Upper lobe of left lung (tissue), 6 donors: ENCODE measurements around the gene PSIP1. TPM values are rescaled to one million over a fixed set of nuclear protein-coding genes. Genes with fewer than 3 reads are reported as not detected.

Source experiments
- ATAC-seq, 2 donors: fragments of 200-7000 bp; cut with Tn5 transposase; one replicate each; pipeline ENCODE4 v1.9.1; 2022; ENCODE audit warnings: mild to moderate bottlenecking in 2 of 2, moderate library complexity in 2 of 2; ENCODE audit not compliant: low FRiP score in 2 of 2
- DNase-seq, 2 donors: peaks; one replicate each; pipeline ENCODE4 v3.0.0-alpha.2; 2019 to 2020
- H3K27ac ChIP-seq, 4 donors: fragments of 200-600 bp; sonication (generic); one replicate each; pipeline ENCODE4 v1.5.1; 2016 to 2019
- H3K27me3 ChIP-seq, 4 donors: fragments of 200-600 bp; sonication (generic); one replicate each; pipeline ENCODE4 v1.5.1; 2017 to 2019
- H3K36me3 ChIP-seq, 4 donors: fragments of 200-600 bp; sonication (generic); one replicate each; pipeline ENCODE4 v1.5.1; 2016 to 2019
- H3K4me1 ChIP-seq, 4 donors: fragments of 200-600 bp; sonication (generic); one replicate each; pipeline ENCODE4 v1.5.1; 2018 to 2019
- H3K4me3 ChIP-seq, 4 donors: fragments of 200-600 bp; sonication (generic); one replicate each; pipeline ENCODE4 v1.5.1; 2017 to 2019; ENCODE audit warnings: mild to moderate bottlenecking in 2 of 4, moderate library complexity in 1 of 4
- H3K9me3 ChIP-seq, 4 donors: fragments of 200-600 bp; sonication (generic); one replicate each; pipeline ENCODE4 v1.5.1; 2018 to 2019
- CTCF ChIP-seq, 6 experiments: fragments of 450-650 bp in 4 of 6; fragments of 200-600 bp in 2 of 6; sonication (generic) in 2 of 6; IDR thresholded peaks; one replicate each; pipeline ENCODE4 v1.5.1; 2016 to 2019; ENCODE audit warnings: antibody characterized with exemption in 6 of 6
- EP300 ChIP-seq, 4 donors: sonication (generic); formaldehyde crosslinking; IDR thresholded peaks; one replicate each; pipeline ENCODE4 v1.5.1; 2017; ENCODE audit warnings: antibody characterized with exemption in 4 of 4, control low read depth in 2 of 4
- POLR2A ChIP-seq, 4 donors: fragments of 450-650 bp; IDR thresholded peaks; one replicate each; pipeline ENCODE4 v1.5.1; 2016 to 2017; ENCODE audit warnings: antibody characterized with exemption in 4 of 4, mild to moderate bottlenecking in 2 of 4
- POLR2AphosphoS5 ChIP-seq, 2 donors: sonication (generic); formaldehyde crosslinking; IDR thresholded peaks; one replicate each; pipeline ENCODE4 v1.5.1; 2017; ENCODE audit warnings: antibody characterized with exemption in 2 of 2
- WGBS, 2 donors: methylation state at CpG; one replicate each; pipeline ENCODE4 v1.1.5; 2017 to 2018; 5-methylcytosine and 5-hydroxymethylcytosine counted together
- total RNA-seq, 6 donors: library from RNA; depleted of rRNA in 4 of 6; stranded (reverse); fragments of >200 nt in 4 of 6; gene quantifications; one replicate each; pipeline versions ENCODE4 v1.1.0 to v1.2.1, GENCODE V29; 2016 to 2021
- donor health status: DM: no; HTN: no; CAD: no; lungs with moderate emphysema.
- donor health status: DM: no; HTN: yes; CAD: no; lungs with severe emphysema.

Gene PSIP1
- total RNA-seq, 6 donors from 2014 or later: 22.5 to 57.9 (median 27.8) TPM

DNA sequence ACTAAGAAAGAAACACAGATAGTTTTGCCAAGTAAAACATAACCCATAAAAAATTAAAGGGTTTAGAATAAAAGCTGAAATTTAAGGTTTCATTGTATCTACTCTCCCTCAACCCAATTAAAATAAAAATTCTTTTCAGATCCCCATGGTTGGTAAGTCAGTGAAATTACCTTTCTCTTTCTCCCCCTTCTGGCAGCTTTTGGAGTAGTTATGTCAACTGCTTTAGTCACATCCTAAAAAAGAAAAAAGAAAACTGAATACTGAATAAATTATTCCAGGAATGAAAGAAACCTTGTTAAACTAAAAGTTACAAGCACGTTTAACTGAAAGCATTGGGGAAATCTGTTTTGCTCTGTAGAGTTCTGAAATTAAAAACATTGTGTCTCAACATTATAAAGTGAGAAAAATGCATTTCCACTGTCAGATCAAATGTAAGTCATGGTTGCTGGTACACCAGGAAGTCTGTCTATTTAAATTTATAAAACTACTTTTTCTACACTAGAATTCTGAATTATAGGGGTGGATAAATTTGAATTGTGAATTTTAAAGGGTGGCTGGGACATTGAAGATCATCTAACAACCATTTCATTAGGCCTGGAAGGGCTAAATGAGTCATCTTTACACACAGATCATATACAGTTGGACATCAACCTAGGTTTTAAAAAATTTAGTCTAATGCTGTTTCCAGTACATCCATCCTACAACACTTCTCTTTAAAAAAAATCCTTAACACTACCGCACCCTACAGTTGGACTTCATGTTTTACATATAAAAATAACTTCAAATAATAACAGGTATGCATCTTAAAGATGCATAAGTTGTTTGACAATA, 24.7 kb downstream of the PSIP1 start:
- Histone ChIP-seq H3K36me3 (peaks cover 0 to 50% (median 6%) of the 10 kb centered on the region in 4 donors), H3K9me3 (no peaks in the 10 kb centered on the region), H3K27ac (no peak overlapping the region), H3K4me3 (no peak overlapping the region), H3K4me1 (no peaks in the 10 kb centered on the region), H3K27me3 (no peaks in the 10 kb centered on the region)
- 64 to 65% methylated on average over 2 of the region's 2 CpGs for WGBS, 2 donors
- no peak for TF ChIP-seq POLR2AphosphoS5 (IDR thresholded peaks at IDR 0.05)
- TF ChIP-seq CTCF (IDR thresholded peaks at IDR 0.05): peak in 4 of 6 experiments; percentile 10 to 37 (median 18)
- no peak for DNase-seq
- ATAC-seq: no peak

DNA sequence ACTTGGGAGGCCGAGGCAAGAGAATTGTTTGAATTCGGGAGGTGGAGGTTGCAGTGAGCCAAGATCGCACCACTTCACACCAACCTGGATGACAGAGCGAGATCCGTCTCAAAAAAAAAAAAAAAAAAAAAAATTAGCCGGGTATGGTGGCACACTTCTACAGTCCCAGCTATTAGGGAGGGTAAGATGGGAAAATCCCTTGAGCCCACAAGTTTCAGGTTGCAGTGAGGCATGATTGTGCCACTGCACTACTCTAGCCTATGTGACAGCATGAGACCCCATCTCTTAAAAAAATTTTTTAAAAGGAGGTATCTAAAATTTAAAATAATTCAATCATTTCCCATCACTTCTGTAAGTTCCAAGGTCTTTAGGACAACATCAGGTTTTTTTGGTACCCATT, 26.0 kb downstream of the PSIP1 start:
- no peak overlapping the region for H3K4me3 ChIP-seq
- H3K27ac ChIP-seq: no peak overlapping the region
- ATAC-seq: no peak
- peaks cover 0 to 48% (median 6%) of the 10 kb centered on the region in 4 donors for H3K36me3 ChIP-seq
- no peaks in the 10 kb centered on the region for H3K9me3 ChIP-seq
- DNase-seq: no peak
- TF ChIP-seq POLR2A (IDR thresholded peaks at IDR 0.05) (no peak), EP300 (IDR thresholded peaks at IDR 0.05) (no peak), CTCF (IDR thresholded peaks at IDR 0.05) (no peak), POLR2AphosphoS5 (IDR thresholded peaks at IDR 0.05) (no peak)
- WGBS, 2 donors: 87 to 92% methylated on average over 6 of the region's 6 CpGs
- H3K4me1 ChIP-seq: no peaks in the 10 kb centered on the region
- no peaks in the 10 kb centered on the region for H3K27me3 ChIP-seq

GRCh38 chr9:15482146-15482545, 28.6 kb downstream of the PSIP1 start:
- ATAC-seq (no peak), DNase-seq (no peak)
- Histone ChIP-seq H3K9me3 (no peaks in the 10 kb centered on the region), H3K4me3 (no peak overlapping the region), H3K27me3 (no peaks in the 10 kb centered on the region), H3K27ac (no peak overlapping the region), H3K4me1 (no peaks in the 10 kb centered on the region), H3K36me3 (peaks cover 0 to 33% (median 4%) of the 10 kb centered on the region in 4 donors)
- TF ChIP-seq EP300 (IDR thresholded peaks at IDR 0.05): no peak
- TF ChIP-seq CTCF (IDR thresholded peaks at IDR 0.05): no peak
- no peak for TF ChIP-seq POLR2A (IDR thresholded peaks at IDR 0.05)
- no peak for TF ChIP-seq POLR2AphosphoS5 (IDR thresholded peaks at IDR 0.05)
- WGBS, 2 donors: 45 to 52% methylated on average over 1 of the region's 1 CpG

DNA sequence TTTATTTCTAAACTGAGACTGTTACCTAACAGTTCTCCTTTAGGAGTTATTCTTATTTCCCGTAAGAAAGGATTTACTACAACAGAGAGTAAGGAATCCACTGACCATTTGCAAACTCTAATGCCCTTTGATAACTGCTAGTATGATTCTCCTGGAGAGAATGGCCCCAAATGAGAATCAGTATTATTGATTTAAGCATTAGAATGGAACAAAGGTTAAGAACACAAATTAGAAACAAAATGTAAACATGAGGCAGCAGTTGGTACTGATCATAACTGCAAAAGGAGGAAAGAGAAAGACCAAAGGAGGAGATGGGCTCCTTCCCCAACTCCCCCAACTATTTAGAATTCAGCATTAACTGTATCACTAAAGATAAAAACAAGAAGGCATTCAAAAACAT, 30.7 kb downstream of the PSIP1 start:
- no peak for ATAC-seq
- peaks cover 3 to 29% (median 3%) of the 10 kb centered on the region in 4 donors for H3K36me3 ChIP-seq
- 81 to 98% methylated on average over 1 of the region's 1 CpG for WGBS, 2 donors
- no peaks in the 10 kb centered on the region for H3K9me3 ChIP-seq
- H3K27ac ChIP-seq: no peak overlapping the region
- no peaks in the 10 kb centered on the region for H3K4me1 ChIP-seq
- H3K27me3 ChIP-seq: no peaks in the 10 kb centered on the region
- DNase-seq: no peak
- H3K4me3 ChIP-seq: no peak overlapping the region
- TF ChIP-seq POLR2AphosphoS5 (IDR thresholded peaks at IDR 0.05) (no peak), POLR2A (IDR thresholded peaks at IDR 0.05) (no peak), EP300 (IDR thresholded peaks at IDR 0.05) (no peak), CTCF (IDR thresholded peaks at IDR 0.05) (no peak)
